K562 (cell line): ENCODE results near the gene EMILIN3. TPM values are rescaled to one million over a fixed set of nuclear protein-coding genes. Genes with fewer than 3 reads are reported as not detected.

Source experiments
- ATAC-seq: fragments of 200-7000 bp; cut with Tn5 transposase; 3 replicates; pipeline ENCODE4 v1.9.1; 2020; ENCODE audit warnings: moderate library complexity
- BruUV-seq: library from RNA; stranded (reverse); fragments of 400-500 nt; replicated peaks from 2 replicates; lab custom pipeline; 2021; lab: Mats Ljungman, UMichigan
- CTCF ChIA-PET: fragments of 300-600 bp; formaldehyde crosslinking; extraction: SDS; loops from one replicate; lab custom pipeline; 2021; ENCODE audit warnings: low intra/inter-chr PET ratio; lab: Yijun Ruan, JAX
- POLR2A ChIA-PET: fragments of 300-600, 350-650 bp; sonication (Branson Sonifier 250); formaldehyde crosslinking; extraction: SDS; loops from one replicate; lab custom pipeline; 2021; ENCODE audit warnings: antibody characterized with exemption, inconsistent platforms; lab: Yijun Ruan, JAX
- DNase-seq, 4 experiments: peaks; one replicate each; pipeline versions ENCODE4 v3.0.0 to v3.0.0-alpha.2; 2011 to 2018; ENCODE audit warnings: low spot score in 3 of 4, mixed read lengths in 3 of 4; ENCODE audit errors: extremely low read depth in 1 of 4
- FAIRE-seq: peaks from 2 replicates; lab custom pipeline; 2011; peaks lifted over from hg19 to GRCh38; lab: Jason Lieb, UNC
- H2AFZ ChIP-seq: 2 replicates; pipeline ENCODE4 v1.6.0; 2011; ENCODE audit warnings: low read depth, low read length, control low read depth, inconsistent platforms
- H3K27ac ChIP-seq: fragments of 200-600 bp; 3 replicates; pipeline ENCODE4 v1.8.0; 2011; ENCODE audit warnings: low read depth, mild to moderate bottlenecking, control low read depth, inconsistent platforms, low read length, moderate library complexity, mixed read lengths; ENCODE audit errors: extremely low read depth
- H3K27me3 ChIP-seq, 2 experiments: fragments of 300-600 bp in 1 of 2; 2 replicates in 1 of 2; 3 replicates in 1 of 2; pipeline versions ENCODE4 v1.6.0 to v1.8.0; 2011; ENCODE audit warnings: inconsistent platforms in 2 of 2, low read length in 2 of 2, mild to moderate bottlenecking in 1 of 2, mixed read lengths in 1 of 2, moderate library complexity in 1 of 2; ENCODE audit not compliant: control insufficient read depth in 2 of 2, insufficient read depth in 2 of 2
- H3K36me3 ChIP-seq: fragments of 300-600 bp; 3 replicates; pipeline ENCODE4 v1.8.0; 2011; ENCODE audit warnings: mild to moderate bottlenecking, low read length, inconsistent platforms; ENCODE audit not compliant: control insufficient read depth, insufficient read depth
- H3K4me1 ChIP-seq, 2 experiments: fragments of 200-600 bp in 1 of 2; replicated peaks in 1 of 2; 2 replicates in 1 of 2; 3 replicates in 1 of 2; pipeline versions ENCODE4 v1.5.1 to v1.8.0; 2011; ENCODE audit warnings: inconsistent platforms in 2 of 2, low read length in 2 of 2, mild to moderate bottlenecking in 1 of 2, mixed read lengths in 1 of 2, moderate library complexity in 1 of 2; ENCODE audit not compliant: control insufficient read depth in 2 of 2, insufficient read depth in 2 of 2
- H3K4me2 ChIP-seq: 2 replicates; pipeline ENCODE4 v1.6.1; 2011; ENCODE audit warnings: low read length, control low read depth, inconsistent platforms, mixed read lengths; ENCODE audit not compliant: insufficient read depth
- H3K4me3 ChIP-seq: fragments of 200-600 bp; sonication (generic), shearing (Covaris generic); 2 replicates; pipeline ENCODE4 v1.5.1; 2016; ENCODE audit warnings: control low read depth, inconsistent platforms
- H3K79me2 ChIP-seq: fragments of 200-600 bp; 3 replicates; pipeline ENCODE4 v1.8.0; 2011; ENCODE audit warnings: low read length, inconsistent platforms; ENCODE audit not compliant: control insufficient read depth, insufficient read depth
- H3K9ac ChIP-seq, 2 experiments: 2 replicates each; pipeline versions ENCODE4 v1.6.0 to v1.6.1; 2011; ENCODE audit warnings: low read depth in 2 of 2, low read length in 2 of 2, control low read depth in 1 of 2, inconsistent platforms in 1 of 2, mild to moderate bottlenecking in 1 of 2, mixed read lengths in 1 of 2; ENCODE audit not compliant: insufficient read depth in 1 of 2
- H3K9me1 ChIP-seq: one replicate; pipeline ENCODE4 v1.6.0; 2011; ENCODE audit warnings: inconsistent platforms, mild to moderate bottlenecking, low read length, moderate library complexity; ENCODE audit not compliant: control insufficient read depth, insufficient read depth
- H3K9me3 ChIP-seq: replicated peaks from 2 replicates; pipeline ENCODE4 v1.5.1; 2011; ENCODE audit warnings: low read depth, low read length, inconsistent platforms; ENCODE audit not compliant: control insufficient read depth, insufficient read depth
- H4K20me1 ChIP-seq: replicated peaks from 2 replicates; pipeline ENCODE4 v1.6.1; 2011; ENCODE audit warnings: low read length, inconsistent platforms, mixed read lengths; ENCODE audit not compliant: control insufficient read depth, insufficient read depth
- CBFA2T2 ChIP-seq: fragments of 450-650 bp; conservative IDR thresholded peaks from 2 replicates; pipeline ENCODE4 v1.6.1; 2017; ENCODE audit warnings: mild to moderate bottlenecking
- KAT2B ChIP-seq: IDR thresholded peaks from one replicate; pipeline ENCODE4 v1.6.1; 2012; ENCODE audit warnings: low read depth, mild to moderate bottlenecking, control low read depth, inconsistent platforms, low read length, moderate library complexity
- NCOA4 ChIP-seq: fragments of 450-650 bp; IDR thresholded peaks from 2 replicates; pipeline ENCODE4 v1.6.1; 2018; ENCODE audit warnings: mild to moderate bottlenecking; ENCODE audit not compliant: partially characterized antibody
- NFIX ChIP-seq: fragments of 250-450 bp; sonication (Bioruptor Pico); IDR thresholded peaks from 2 replicates; pipeline ENCODE4 v1.4.0; 2020; ENCODE audit warnings: low read depth, mild to moderate bottlenecking, moderate library complexity
- PHB ChIP-seq: fragments of 250-450 bp; sonication (Bioruptor Pico); IDR thresholded peaks from 2 replicates; pipeline ENCODE4 v1.5.0; 2021
- SETDB1 ChIP-seq: IDR thresholded peaks from one replicate; pipeline ENCODE4 v1.6.1; 2012; ENCODE audit warnings: low read length, control low read depth, inconsistent platforms
- SRF ChIP-seq, 2 experiments: fragments of 250-450, 450-650 bp in 1 of 2; sonication (Bioruptor Pico) in 1 of 2; sonication (generic) in 1 of 2; formaldehyde crosslinking; IDR thresholded peaks; 2 replicates each; pipeline versions ENCODE4 v1.5.0 to v1.5.1; 2020 to 2022; ENCODE audit warnings: mild to moderate bottlenecking in 1 of 2, missing genetic modification reagents in 1 of 2
- TBP ChIP-seq: optimal IDR thresholded peaks from 2 replicates; pipeline ENCODE3; 2011; ENCODE audit warnings: low read depth, low read length, improper control_type of control experiment
- ZNF263 ChIP-seq: sonication (generic); formaldehyde crosslinking; IDR thresholded peaks from 2 replicates; pipeline ENCODE4 v1.8.0; 2022; ENCODE audit warnings: mild to moderate bottlenecking, missing genetic modification reagents, borderline replicate concordance
- ZNF586 ChIP-seq: fragments of 450-650 bp; formaldehyde crosslinking; conservative IDR thresholded peaks from 2 replicates; pipeline ENCODE4 v1.4.0; 2020; ENCODE audit warnings: mild to moderate bottlenecking, moderate library complexity
- ZNF589 ChIP-seq: fragments of 200-800 bp; sonication (Bioruptor generic); IDR thresholded peaks from 2 replicates; pipeline ENCODE4 v1.6.1; 2016; ENCODE audit warnings: low read depth, missing genetic modification characterization, missing compliant biosample characterization
- WGBS: fragments of 100-300 bp; shearing (Covaris generic); methylation state at CpG from one replicate; pipeline ENCODE4 v1.1.6; 2016; ENCODE audit warnings: low coverage, mixed read lengths; ENCODE audit not compliant: insufficient coverage; ENCODE audit errors: missing lambda C conversion rate; 5-methylcytosine and 5-hydroxymethylcytosine counted together
- in situ Hi-C: fragments of 300-500 bp; cut with MboI; formaldehyde crosslinking; loops from 4 replicates; pipeline ENCODE4 v1.15.0; 2018; ENCODE audit warnings: inconsistent platforms, mixed read lengths
- intact Hi-C: fragments of 100-400 bp; cut with micrococcal nuclease; formaldehyde crosslinking; loops from 2 replicates; pipeline ENCODE4 v1.14.2; 2022
- polyA plus RNA-seq, 8 experiments: library from polyadenylated mRNA; depleted of rRNA in 4 of 8; stranded (reverse) in 5 of 8; unstranded in 3 of 8; fragments of >200 nt; fragmentation: Nextera tagmentation in 2 of 8; fragmentation: Illumina TruSeq in 1 of 8; extraction: Ambion mirVana in 2 of 8; extraction: Trizol in 1 of 8; gene quantifications; 2 replicates each; pipeline versions ENCODE4 v1.2.1 to v1.2.3, GENCODE V29; 2011 to 2014; ENCODE audit warnings: inconsistent platforms in 1 of 8, missing spikeins in 1 of 8
- total RNA-seq, 7 experiments: library from RNA; depleted of rRNA in 6 of 7; stranded (reverse); fragments of >200 nt in 6 of 7; fragmentation: Illumina TruSeq in 2 of 7; extraction: Trizol in 2 of 7; gene quantifications; 2 replicates each; pipeline versions ENCODE4 v1.2.1 to v1.2.3, GENCODE V29; 2011 to 2021; ENCODE audit warnings: low replicate concordance in 1 of 7
- TF ChIP-seq, protein P1 (sequence below): fragments of 250-450 bp; sonication (Bioruptor Pico); IDR thresholded peaks from 2 replicates; pipeline ENCODE4 v1.4.0; 2020
- TF ChIP-seq, protein P2 (sequence below): IDR thresholded peaks from 3 replicates; pipeline ENCODE4 v1.6.1; 2011; ENCODE audit warnings: borderline replicate concordance, mild to moderate bottlenecking, moderate library complexity; ENCODE audit not compliant: insufficient read length; ENCODE audit errors: extremely low read depth

The EMILIN3 gene
- total and polyA plus RNA-seq, 9 of the 15 experiments (the other 6 are each of a cell fraction or from before 2014, with no cell fraction given), result 0.01 to 0.07 TPM; not detected in 7

- TF ChIP-seq ZNF263 (no peak), NCOA4 (no peak), SETDB1 (no peak)
Observed at GRCh38 chr20:41376349-41376748, 9.7 kb upstream of the EMILIN3 start (continued).

- no peaks in the 10 kb centered on the region for H3K9me3 ChIP-seq
- H3K36me3 ChIP-seq, result no peaks in the 10 kb centered on the region
- H3K4me2 ChIP-seq, result no peak overlapping the region
- WGBS, result 4% methylated on average over 9 of the region's 9 CpGs
- H3K27me3 ChIP-seq, result peaks cover 23 to 52% of the 10 kb centered on the region in 2 experiments
- FAIRE-seq (no peak), DNase-seq (no peak), ATAC-seq (no peak)
- H3K27ac ChIP-seq, result no peak overlapping the region
- H4K20me1 ChIP-seq, result no peaks in the 10 kb centered on the region; the same call in 1 of the 2 replicates
- no peak overlapping the region for H2AFZ ChIP-seq
- no TSS peak for BruUV-seq
- ChIA-PET CTCF (no interaction called here), POLR2A (no interaction called here)
- intact Hi-C loops, result no loop called here
- in situ Hi-C loops, result no loop called here
- no peak overlapping the region for H3K4me3 ChIP-seq
- peak overlapping the region in 1 of 2 experiments; percentile 40; a peak in 2 of 4 replicates for H3K9ac ChIP-seq
- no peaks in the 10 kb centered on the region for H3K9me1 ChIP-seq
- H3K79me2 ChIP-seq, result no peaks in the 10 kb centered on the region
- peaks cover 0 to 3% of the 10 kb centered on the region in 2 experiments; a peak in 2 of 5 replicates for H3K4me1 ChIP-seq
- TF ChIP-seq CBFA2T2, result no peak
- no peak for TF ChIP-seq PHB (CRISPR knock-in tag)
- TF ChIP-seq KAT2B, result no peak
- no peak for TF ChIP-seq ZNF586 (CRISPR knock-in tag)
- TF ChIP-seq, protein P1, sequence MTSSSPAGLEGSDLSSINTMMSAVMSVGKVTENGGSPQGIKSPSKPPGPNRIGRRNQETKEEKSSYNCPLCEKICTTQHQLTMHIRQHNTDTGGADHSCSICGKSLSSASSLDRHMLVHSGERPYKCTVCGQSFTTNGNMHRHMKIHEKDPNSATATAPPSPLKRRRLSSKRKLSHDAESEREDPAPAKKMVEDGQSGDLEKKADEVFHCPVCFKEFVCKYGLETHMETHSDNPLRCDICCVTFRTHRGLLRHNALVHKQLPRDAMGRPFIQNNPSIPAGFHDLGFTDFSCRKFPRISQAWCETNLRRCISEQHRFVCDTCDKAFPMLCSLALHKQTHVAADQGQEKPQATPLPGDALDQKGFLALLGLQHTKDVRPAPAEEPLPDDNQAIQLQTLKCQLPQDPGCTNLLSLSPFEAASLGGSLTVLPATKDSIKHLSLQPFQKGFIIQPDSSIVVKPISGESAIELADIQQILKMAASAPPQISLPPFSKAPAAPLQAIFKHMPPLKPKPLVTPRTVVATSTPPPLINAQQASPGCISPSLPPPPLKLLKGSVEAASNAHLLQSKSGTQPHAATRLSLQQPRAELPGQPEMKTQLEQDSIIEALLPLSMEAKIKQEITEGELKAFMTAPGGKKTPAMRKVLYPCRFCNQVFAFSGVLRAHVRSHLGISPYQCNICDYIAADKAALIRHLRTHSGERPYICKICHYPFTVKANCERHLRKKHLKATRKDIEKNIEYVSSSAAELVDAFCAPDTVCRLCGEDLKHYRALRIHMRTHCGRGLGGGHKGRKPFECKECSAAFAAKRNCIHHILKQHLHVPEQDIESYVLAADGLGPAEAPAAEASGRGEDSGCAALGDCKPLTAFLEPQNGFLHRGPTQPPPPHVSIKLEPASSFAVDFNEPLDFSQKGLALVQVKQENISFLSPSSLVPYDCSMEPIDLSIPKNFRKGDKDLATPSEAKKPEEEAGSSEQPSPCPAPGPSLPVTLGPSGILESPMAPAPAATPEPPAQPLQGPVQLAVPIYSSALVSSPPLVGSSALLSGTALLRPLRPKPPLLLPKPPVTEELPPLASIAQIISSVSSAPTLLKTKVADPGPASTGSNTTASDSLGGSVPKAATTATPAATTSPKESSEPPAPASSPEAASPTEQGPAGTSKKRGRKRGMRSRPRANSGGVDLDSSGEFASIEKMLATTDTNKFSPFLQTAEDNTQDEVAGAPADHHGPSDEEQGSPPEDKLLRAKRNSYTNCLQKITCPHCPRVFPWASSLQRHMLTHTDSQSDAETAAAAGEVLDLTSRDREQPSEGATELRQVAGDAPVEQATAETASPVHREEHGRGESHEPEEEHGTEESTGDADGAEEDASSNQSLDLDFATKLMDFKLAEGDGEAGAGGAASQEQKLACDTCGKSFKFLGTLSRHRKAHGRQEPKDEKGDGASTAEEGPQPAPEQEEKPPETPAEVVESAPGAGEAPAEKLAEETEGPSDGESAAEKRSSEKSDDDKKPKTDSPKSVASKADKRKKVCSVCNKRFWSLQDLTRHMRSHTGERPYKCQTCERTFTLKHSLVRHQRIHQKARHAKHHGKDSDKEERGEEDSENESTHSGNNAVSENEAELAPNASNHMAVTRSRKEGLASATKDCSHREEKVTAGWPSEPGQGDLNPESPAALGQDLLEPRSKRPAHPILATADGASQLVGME (CRISPR knock-in tag), result no peak
- TF ChIP-seq, protein P2, sequence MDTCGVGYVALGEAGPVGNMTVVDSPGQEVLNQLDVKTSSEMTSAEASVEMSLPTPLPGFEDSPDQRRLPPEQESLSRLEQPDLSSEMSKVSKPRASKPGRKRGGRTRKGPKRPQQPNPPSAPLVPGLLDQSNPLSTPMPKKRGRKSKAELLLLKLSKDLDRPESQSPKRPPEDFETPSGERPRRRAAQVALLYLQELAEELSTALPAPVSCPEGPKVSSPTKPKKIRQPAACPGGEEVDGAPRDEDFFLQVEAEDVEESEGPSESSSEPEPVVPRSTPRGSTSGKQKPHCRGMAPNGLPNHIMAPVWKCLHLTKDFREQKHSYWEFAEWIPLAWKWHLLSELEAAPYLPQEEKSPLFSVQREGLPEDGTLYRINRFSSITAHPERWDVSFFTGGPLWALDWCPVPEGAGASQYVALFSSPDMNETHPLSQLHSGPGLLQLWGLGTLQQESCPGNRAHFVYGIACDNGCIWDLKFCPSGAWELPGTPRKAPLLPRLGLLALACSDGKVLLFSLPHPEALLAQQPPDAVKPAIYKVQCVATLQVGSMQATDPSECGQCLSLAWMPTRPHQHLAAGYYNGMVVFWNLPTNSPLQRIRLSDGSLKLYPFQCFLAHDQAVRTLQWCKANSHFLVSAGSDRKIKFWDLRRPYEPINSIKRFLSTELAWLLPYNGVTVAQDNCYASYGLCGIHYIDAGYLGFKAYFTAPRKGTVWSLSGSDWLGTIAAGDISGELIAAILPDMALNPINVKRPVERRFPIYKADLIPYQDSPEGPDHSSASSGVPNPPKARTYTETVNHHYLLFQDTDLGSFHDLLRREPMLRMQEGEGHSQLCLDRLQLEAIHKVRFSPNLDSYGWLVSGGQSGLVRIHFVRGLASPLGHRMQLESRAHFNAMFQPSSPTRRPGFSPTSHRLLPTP, result no peak
- TF ChIP-seq NFIX (CRISPR knock-in tag), result no peak
- TF ChIP-seq ZNF589 (CRISPR knock-in tag), result no peak
- no peak for TF ChIP-seq TBP
- no peak for TF ChIP-seq SRF (CRISPR knock-in tag; IDR thresholded peaks at IDR 0.05)
Observed at GRCh38 chr20:41375846-41376245, 9.2 kb upstream of the EMILIN3 start.
